Sigmoid colon (tissue), 7 donors: ENCODE data around the gene TAF1. TPM values are rescaled to one million over a fixed set of nuclear protein-coding genes. Genes with fewer than 3 reads are reported as not detected.
"Not testable (repeated sequence)": the region's sequence is repeated elsewhere in the genome, so short reads cannot be mapped to it uniquely, and the experiment has no call there.

Source experiments
- DNase-seq: peaks from one replicate; pipeline ENCODE4 v3.0.0-alpha.2; 2019
- H3K27ac ChIP-seq, 4 donors: fragments of 200-600 bp; sonication (generic); one replicate each; pipeline ENCODE4 v1.5.1; 2016 to 2019; ENCODE audit warnings: mild to moderate bottlenecking in 1 of 4
- H3K27me3 ChIP-seq, 3 donors: fragments of 200-600 bp; sonication (generic); one replicate each; pipeline ENCODE4 v1.5.1; 2019; ENCODE audit warnings: mild to moderate bottlenecking in 1 of 3
- H3K36me3 ChIP-seq, 4 donors: fragments of 200-600 bp; sonication (generic); one replicate each; pipeline ENCODE4 v1.5.1; 2016 to 2019
- H3K4me1 ChIP-seq, 4 donors: fragments of 200-600 bp; sonication (generic); one replicate each; pipeline ENCODE4 v1.5.1; 2017 to 2019
- H3K4me3 ChIP-seq, 4 donors: fragments of 200-600 bp; sonication (generic); one replicate each; pipeline ENCODE4 v1.5.1; 2017 to 2019; ENCODE audit warnings: mild to moderate bottlenecking in 2 of 4, moderate library complexity in 1 of 4
- H3K9me3 ChIP-seq, 4 donors: fragments of 200-600 bp in 3 of 4; sonication (generic) in 3 of 4; one replicate each; pipeline versions ENCODE4 v1.5.1 to v1.6.1; 2013 to 2019
- CTCF ChIP-seq, 4 experiments: fragments of 450-650 bp in 3 of 4; fragments of 200-600 bp in 1 of 4; IDR thresholded peaks; one replicate each; pipeline ENCODE4 v1.5.1; 2016 to 2019; ENCODE audit warnings: antibody characterized with exemption in 4 of 4, mild to moderate bottlenecking in 3 of 4, moderate library complexity in 2 of 4
- EP300 ChIP-seq, 4 donors: sonication (generic); formaldehyde crosslinking; IDR thresholded peaks; one replicate each; pipeline ENCODE4 v1.6.1; 2017; ENCODE audit warnings: antibody characterized with exemption in 4 of 4
- POLR2A ChIP-seq, 2 donors: fragments of 450-650 bp; IDR thresholded peaks; one replicate each; pipeline ENCODE4 v1.6.1; 2016; ENCODE audit warnings: antibody characterized with exemption in 2 of 2, mild to moderate bottlenecking in 2 of 2, moderate library complexity in 2 of 2
- POLR2AphosphoS5 ChIP-seq, 4 donors: sonication (generic); formaldehyde crosslinking; IDR thresholded peaks; one replicate each; pipeline ENCODE4 v1.6.1; 2017; ENCODE audit warnings: antibody characterized with exemption in 4 of 4
- WGBS, 2 donors: extraction: QIAGEN DNeasy Blood & Tissue Kit; methylation state at CpG; one replicate each; pipeline ENCODE4 v1.1.7; 2013; 5-methylcytosine and 5-hydroxymethylcytosine counted together
- intact Hi-C: fragments of 100-400 bp; cut with DNase I; formaldehyde crosslinking; loops from one replicate; pipeline ENCODE4 v1.15.1; 2023
- polyA plus RNA-seq, 3 donors: library from polyadenylated mRNA; stranded (reverse); fragments of 200-250 nt; gene quantifications; one replicate each; pipeline ENCODE4 v1.2.3, GENCODE V29; 2013
- total RNA-seq, 4 donors: library from RNA; depleted of rRNA; stranded (reverse); fragments of >200 nt; gene quantifications; one replicate each; pipeline ENCODE4 v1.1.0, GENCODE V29; 2016
- donor health status: healthy with polysubstance abuse.
- donor health status: Bipolar disorder and iron deficiency.
- donor health status: healthy.

Gene TAF1
- total and polyA plus RNA-seq, 7 donors, result 4.9 to 47.4 (median 40.7) TPM

GRCh38 chrX:71450433-71451106, 84.4 kb downstream of the TAF1 start:
- TF ChIP-seq EP300 (IDR thresholded peaks at IDR 0.05), result no peak
- TF ChIP-seq POLR2A (IDR thresholded peaks at IDR 0.05), result no peak
- TF ChIP-seq POLR2AphosphoS5 (IDR thresholded peaks at IDR 0.05), result no peak
- WGBS, 2 donors, result 98 to 100% methylated on average over 2 of the region's 2 CpGs
- no peak for DNase-seq
- intact Hi-C loops, result no loop called here
- Histone ChIP-seq H3K4me3 (no peak overlapping the region), H3K36me3 (peaks cover 0 to 22% (median 0%) of the 10 kb centered on the region in 4 donors), H3K9me3 (no peaks in the 10 kb centered on the region), H3K4me1 (no peaks in the 10 kb centered on the region), H3K27ac (no peak overlapping the region), H3K27me3 (no peaks in the 10 kb centered on the region)

- WGBS, 2 donors, result 92 to 94% methylated on average over 4 of the region's 6 CpGs
- H3K4me1 ChIP-seq, H3K27ac ChIP-seq, H3K4me3 ChIP-seq, H3K27me3 ChIP-seq, intact Hi-C loops, H3K9me3 ChIP-seq, DNase-seq: not testable (repeated sequence)
- peaks cover 0 to 29% (median 2%) of the 10 kb centered on the region in 4 donors for H3K36me3 ChIP-seq
These were observed 85.4 kb downstream of the TAF1 start for GRCh38 chrX:71451518-71451917.

GRCh38 chrX:71453056-71453455, 86.9 kb downstream of the TAF1 start:
- Histone ChIP-seq H3K4me1 (no peaks in the 10 kb centered on the region), H3K27me3 (no peaks in the 10 kb centered on the region), H3K9me3 (no peaks in the 10 kb centered on the region), H3K4me3 (no peak overlapping the region), H3K27ac (no peak overlapping the region), H3K36me3 (peaks cover 4 to 40% (median 5%) of the 10 kb centered on the region in 4 donors)
- no peak for DNase-seq
- TF ChIP-seq CTCF (IDR thresholded peaks at IDR 0.05), result no peak
- no peak for TF ChIP-seq POLR2A (IDR thresholded peaks at IDR 0.05)
- intact Hi-C loops, result no loop called here
- 93 to 97% methylated on average over 4 of the region's 4 CpGs for WGBS, 2 donors

- Histone ChIP-seq H3K36me3 (peaks cover 4 to 52% (median 7%) of the 10 kb centered on the region in 4 donors), H3K27ac (no peak overlapping the region), H3K4me1 (no peaks in the 10 kb centered on the region), H3K9me3 (no peaks in the 10 kb centered on the region), H3K4me3 (no peak overlapping the region), H3K27me3 (no peaks in the 10 kb centered on the region)
- no peak for DNase-seq
- TF ChIP-seq EP300 (IDR thresholded peaks at IDR 0.05) (no peak), POLR2AphosphoS5 (IDR thresholded peaks at IDR 0.05) (no peak), CTCF (IDR thresholded peaks at IDR 0.05) (no peak), POLR2A (IDR thresholded peaks at IDR 0.05) (no peak)
- intact Hi-C loops, result no loop called here
- 88 to 91% methylated on average over 3 of the region's 3 CpGs for WGBS, 2 donors
These were observed 88.1 kb downstream of the TAF1 start for GRCh38 chrX:71454222-71454621.

- TF ChIP-seq POLR2A (IDR thresholded peaks at IDR 0.05), result no peak
- TF ChIP-seq CTCF (IDR thresholded peaks at IDR 0.05), result no peak
- no peak for TF ChIP-seq POLR2AphosphoS5 (IDR thresholded peaks at IDR 0.05)
- TF ChIP-seq EP300 (IDR thresholded peaks at IDR 0.05), result no peak
- 96 to 97% methylated on average over 6 of the region's 6 CpGs for WGBS, 2 donors
- Histone ChIP-seq H3K4me3 (no peak overlapping the region), H3K36me3 (peaks cover 15 to 89% (median 24%) of the 10 kb centered on the region in 4 donors), H3K27me3 (no peaks in the 10 kb centered on the region), H3K27ac (no peak overlapping the region), H3K9me3 (no peaks in the 10 kb centered on the region), H3K4me1 (no peaks in the 10 kb centered on the region)
- no peak for DNase-seq
- intact Hi-C loops, result no loop called here
These were observed 92.7 kb downstream of the TAF1 start for GRCh38 chrX:71458866-71459265.

- H3K36me3 ChIP-seq, result peaks cover 7 to 61% (median 12%) of the 10 kb centered on the region in 4 donors
- no peak for TF ChIP-seq CTCF (IDR thresholded peaks at IDR 0.05)
- TF ChIP-seq POLR2AphosphoS5 (IDR thresholded peaks at IDR 0.05), result no peak
- no peak for TF ChIP-seq EP300 (IDR thresholded peaks at IDR 0.05)
- TF ChIP-seq POLR2A (IDR thresholded peaks at IDR 0.05), result no peak
These were observed 98.8 kb downstream of the TAF1 start for GRCh38 chrX:71464968-71465367.

More at GRCh38 chrX:71464968-71465367, 98.8 kb downstream of the TAF1 start:
- Histone ChIP-seq H3K4me1 (no peaks in the 10 kb centered on the region), H3K27me3 (no peaks in the 10 kb centered on the region), H3K27ac (no peak overlapping the region), H3K4me3 (no peak overlapping the region), H3K9me3 (no peaks in the 10 kb centered on the region)
- intact Hi-C loops, result no loop called here
- no peak for DNase-seq
